ENCODE results near the gene EPB41L3.

EPB41L3 gene

GRCh38 chr18:5543773-5544389 lies at the start of gene EPB41L3:
Gene EPB41L3 (minus strand): TSS chr18:5543997. CDS start chr18:5489183, 54,814 bp downstream.
- H3K4me3 ChIP-seq (ENCODE audit: control insufficient read depth, low read depth, low read length): peak within 1 kb of the TSS; percentile 72
- DNase-seq (ENCODE audit: low read depth): peak; percentile 16
- no peak for TF ChIP-seq CTCF (conservative IDR thresholded peaks at IDR 0.05; ENCODE audit: control insufficient read depth, insufficient read depth, low read depth, low read length)

- no peak for DNase-seq (ENCODE audit: low read depth)
- no peak overlapping the region for H3K4me3 ChIP-seq (ENCODE audit: control insufficient read depth, low read depth, low read length)
- TF ChIP-seq CTCF (conservative IDR thresholded peaks at IDR 0.05; ENCODE audit: control insufficient read depth, insufficient read depth, low read depth, low read length): no peak
Observed at GRCh38 chr18:5588529-5588928, 44.7 kb upstream of the EPB41L3 start.

GRCh38 chr18:5585653-5586052 lies 41.9 kb upstream of the EPB41L3 start:
- H3K4me3 ChIP-seq (ENCODE audit: control insufficient read depth, low read depth, low read length): no peak overlapping the region
- no peak for TF ChIP-seq CTCF (conservative IDR thresholded peaks at IDR 0.05; ENCODE audit: control insufficient read depth, insufficient read depth, low read depth, low read length)
- DNase-seq (ENCODE audit: low read depth): no peak

GRCh38 chr18:5584746-5585417 lies 41.1 kb upstream of the EPB41L3 start:
- no peak overlapping the region for H3K4me3 ChIP-seq (ENCODE audit: control insufficient read depth, low read depth, low read length)
- no peak for TF ChIP-seq CTCF (conservative IDR thresholded peaks at IDR 0.05; ENCODE audit: control insufficient read depth, insufficient read depth, low read depth, low read length)
- peak; percentile 65 for DNase-seq (ENCODE audit: low read depth)

- DNase-seq (ENCODE audit: low read depth): peak; percentile 47
- no peak overlapping the region for H3K4me3 ChIP-seq (ENCODE audit: control insufficient read depth, low read depth, low read length)
- TF ChIP-seq CTCF (conservative IDR thresholded peaks at IDR 0.05; ENCODE audit: control insufficient read depth, insufficient read depth, low read depth, low read length): no peak
Observed at GRCh38 chr18:5582849-5583681, 39.3 kb upstream of the EPB41L3 start.

- no peak for TF ChIP-seq CTCF (conservative IDR thresholded peaks at IDR 0.05; ENCODE audit: control insufficient read depth, insufficient read depth, low read depth, low read length)
- peak; percentile 61 for DNase-seq (ENCODE audit: low read depth)
- no peak overlapping the region for H3K4me3 ChIP-seq (ENCODE audit: control insufficient read depth, low read depth, low read length)
Observed at GRCh38 chr18:5582076-5582475, 38.3 kb upstream of the EPB41L3 start.

Data from fibroblast of mammary gland (primary cell).